IMR-90 (cell line): ENCODE data around the gene UBAC1. TPM values are rescaled to one million over a fixed set of nuclear protein-coding genes. Genes with fewer than 3 reads are reported as not detected.

ENCODE experiments used
- ATAC-seq: fragments of 200-7000 bp; cut with Tn5 transposase; 2 replicates; pipeline ENCODE4 v1.9.1; 2020; ENCODE audit warnings: low read depth, mild to moderate bottlenecking, moderate library complexity
- BruUV-seq: library from RNA; stranded (reverse); fragments of 400-500 nt; replicated peaks from 2 replicates; lab custom pipeline; 2021; lab: Mats Ljungman, UMichigan
- CTCF ChIA-PET: fragments of 300-600 bp; formaldehyde crosslinking; extraction: SDS; loops from one replicate; lab custom pipeline; 2021; ENCODE audit warnings: antibody characterized with exemption; lab: Yijun Ruan, JAX
- POLR2A ChIA-PET: fragments of 300-600 bp; sonication (Branson Sonifier 250); formaldehyde crosslinking; loops from one replicate; lab custom pipeline; 2022; ENCODE audit warnings: antibody characterized with exemption; ENCODE audit not compliant: unreplicated experiment; lab: Charles Lee
- DNase-seq: peaks from one replicate; pipeline ENCODE4 v3.0.0; 2013
- H2AFZ ChIP-seq: replicated peaks from 2 replicates; pipeline ENCODE3; 2013; ENCODE audit warnings: low read length, mild to moderate bottlenecking; ENCODE audit not compliant: poor library complexity
- H2AK5ac ChIP-seq: 2 replicates; pipeline ENCODE4 v1.6.1; 2013; ENCODE audit warnings: low read depth, low read length, inconsistent platforms
- H2AK9ac ChIP-seq: replicated peaks from 2 replicates; pipeline ENCODE3; 2013; ENCODE audit warnings: mild to moderate bottlenecking, low read depth, low read length, moderate library complexity; ENCODE audit not compliant: poor library complexity
- H2BK120ac ChIP-seq: 2 replicates; pipeline ENCODE4 v1.6.1; 2013; ENCODE audit warnings: low read depth, low read length, inconsistent platforms
- H2BK15ac ChIP-seq: 3 replicates; pipeline ENCODE4 v1.6.1; 2013; ENCODE audit warnings: low read depth, low read length, inconsistent platforms
- H2BK20ac ChIP-seq: 2 replicates; pipeline ENCODE4 v1.6.1; 2013; ENCODE audit warnings: low read depth, mild to moderate bottlenecking, inconsistent platforms, low read length, moderate library complexity
- H2BK5ac ChIP-seq: 2 replicates; pipeline ENCODE4 v1.6.1; 2013; ENCODE audit warnings: mild to moderate bottlenecking, low read depth, low read length, inconsistent platforms; ENCODE audit not compliant: poor library complexity, severe bottlenecking
- H3K14ac ChIP-seq: replicated peaks from 2 replicates; pipeline ENCODE4 v1.6.1; 2013; ENCODE audit warnings: low read depth, low read length, inconsistent platforms
- H3K18ac ChIP-seq: 2 replicates; pipeline ENCODE4 v1.6.1; 2013; ENCODE audit warnings: low read depth, low read length, control low read depth
- H3K23ac ChIP-seq: 2 replicates; pipeline ENCODE4 v1.6.1; 2013; ENCODE audit warnings: low read depth, low read length, inconsistent platforms
- H3K27ac ChIP-seq: 2 replicates; pipeline ENCODE4 v1.5.1; 2013; ENCODE audit warnings: mild to moderate bottlenecking, control low read depth, low read length; ENCODE audit not compliant: insufficient read depth
- H3K27me3 ChIP-seq: 2 replicates; pipeline ENCODE4 v1.6.1; 2013; ENCODE audit warnings: low read length; ENCODE audit not compliant: control insufficient read depth, insufficient read depth
- H3K36me3 ChIP-seq: 2 replicates; pipeline ENCODE4 v1.6.1; 2013; ENCODE audit warnings: low read length, mixed read lengths; ENCODE audit not compliant: control insufficient read depth, insufficient read depth
- H3K4ac ChIP-seq: 2 replicates; pipeline ENCODE4 v1.6.1; 2013; ENCODE audit warnings: low read depth, low read length, inconsistent platforms
- H3K4me1 ChIP-seq: 2 replicates; pipeline ENCODE4 v1.6.1; 2013; ENCODE audit warnings: low read length, mixed read lengths; ENCODE audit not compliant: control insufficient read depth, insufficient read depth
- H3K4me2 ChIP-seq: 2 replicates; pipeline ENCODE4 v1.6.1; 2013; ENCODE audit warnings: low read depth, mild to moderate bottlenecking, control low read depth, low read length, moderate library complexity
- H3K4me3 ChIP-seq: 2 replicates; pipeline ENCODE4 v1.5.1; 2013; ENCODE audit warnings: low read depth, mild to moderate bottlenecking, control low read depth, low read length, moderate library complexity; ENCODE audit not compliant: insufficient read depth
- H3K56ac ChIP-seq: 2 replicates; pipeline ENCODE4 v1.6.1; 2013; ENCODE audit warnings: low read length, inconsistent platforms; ENCODE audit not compliant: insufficient read depth; ENCODE audit errors: extremely low read depth
- H3K79me1 ChIP-seq, 2 experiments: 2 replicates each; pipeline ENCODE4 v1.6.1; 2013; ENCODE audit warnings: low read length in 2 of 2, inconsistent platforms in 1 of 2, low read depth in 1 of 2
- H3K9ac ChIP-seq: 2 replicates; pipeline ENCODE4 v1.6.1; 2013; ENCODE audit warnings: low read depth, low read length, control low read depth
- H3K9me1 ChIP-seq: 2 replicates; pipeline ENCODE4 v1.6.1; 2013; ENCODE audit warnings: low read length, inconsistent platforms; ENCODE audit not compliant: insufficient read depth
- H3K9me3 ChIP-seq: 2 replicates; pipeline ENCODE4 v1.6.1; 2013; ENCODE audit warnings: low read length; ENCODE audit not compliant: control insufficient read depth, insufficient read depth
- H4K20me1 ChIP-seq: 2 replicates; pipeline ENCODE4 v1.6.1; 2013; ENCODE audit warnings: low read length, inconsistent platforms; ENCODE audit not compliant: insufficient read depth
- H4K5ac ChIP-seq: 2 replicates; pipeline ENCODE4 v1.6.1; 2013; ENCODE audit warnings: mild to moderate bottlenecking, low read depth, low read length, control low read depth
- H4K8ac ChIP-seq, 2 experiments: 2 replicates each; pipeline ENCODE4 v1.6.1; 2013; ENCODE audit warnings: low read depth in 2 of 2, low read length in 2 of 2, control low read depth in 1 of 2, inconsistent platforms in 1 of 2
- H4K91ac ChIP-seq: 2 replicates; pipeline ENCODE4 v1.6.1; 2013; ENCODE audit warnings: low read depth, low read length, inconsistent platforms; ENCODE audit not compliant: insufficient read depth
- BHLHE40 ChIP-seq: fragments of 150-350 bp; IDR thresholded peaks from 2 replicates; pipeline ENCODE4 v1.6.1; 2016; ENCODE audit warnings: mild to moderate bottlenecking, low read depth, low read length
- CEBPB ChIP-seq: IDR thresholded peaks from 2 replicates; pipeline ENCODE4 v1.6.1; 2012; ENCODE audit warnings: low read depth, low read length, improper control_type of control experiment
- CHD1 ChIP-seq: IDR thresholded peaks from 2 replicates; pipeline ENCODE4 v1.6.1; 2012; ENCODE audit warnings: low read depth, low read length, improper control_type of control experiment
- FOS ChIP-seq: fragments of 150-350 bp; IDR thresholded peaks from 2 replicates; pipeline ENCODE4 v1.6.1; 2016; ENCODE audit warnings: low read depth, low read length
- MAFK ChIP-seq: IDR thresholded peaks from 2 replicates; pipeline ENCODE4 v1.6.1; 2012; ENCODE audit warnings: low read depth, low read length, improper control_type of control experiment
- MAZ ChIP-seq: IDR thresholded peaks from 2 replicates; pipeline ENCODE4 v1.6.1; 2012; ENCODE audit warnings: low read depth, mild to moderate bottlenecking, low read length, improper control_type of control experiment, moderate library complexity, borderline replicate concordance
- MXI1 ChIP-seq: IDR thresholded peaks from 2 replicates; pipeline ENCODE4 v1.6.1; 2012; ENCODE audit warnings: low read depth, mild to moderate bottlenecking, low read length, moderate library complexity, borderline replicate concordance
- NFE2L2 ChIP-seq: fragments of 150-350 bp; IDR thresholded peaks from 2 replicates; pipeline ENCODE4 v1.6.1; 2016; ENCODE audit warnings: low read depth, mild to moderate bottlenecking, low read length
- POLR2A ChIP-seq: IDR thresholded peaks from 2 replicates; pipeline ENCODE4 v1.6.1; 2012; ENCODE audit warnings: mild to moderate bottlenecking, low read depth, low read length
- RAD21 ChIP-seq: IDR thresholded peaks from 2 replicates; pipeline ENCODE4 v1.6.1; 2012; ENCODE audit warnings: low read length, improper control_type of control experiment
- RCOR1 ChIP-seq: IDR thresholded peaks from 2 replicates; pipeline ENCODE4 v1.6.1; 2012; ENCODE audit warnings: mild to moderate bottlenecking, low read length, improper control_type of control experiment; ENCODE audit not compliant: insufficient replicate concordance
- RFX5 ChIP-seq: IDR thresholded peaks from 2 replicates; pipeline ENCODE4 v1.8.0; 2012; ENCODE audit warnings: low read depth, mild to moderate bottlenecking, low read length, moderate library complexity
- SMC3 ChIP-seq: fragments of 150-350 bp; IDR thresholded peaks from 2 replicates; pipeline ENCODE4 v1.6.1; 2016; ENCODE audit warnings: low read depth, mild to moderate bottlenecking, antibody characterized with exemption, low read length, moderate library complexity
- WGBS, 2 experiments: methylation state at CpG; one replicate each; pipeline versions ENCODE4 v1.1.5 to v1.1.7; 2013; ENCODE audit warnings: missing lambda C conversion rate in 2 of 2; ENCODE audit not compliant: insufficient read length in 1 of 2; ENCODE audit errors: extremely low coverage in 2 of 2; 5-methylcytosine and 5-hydroxymethylcytosine counted together
- dilution Hi-C: fragments of 300-500 bp; cut with HindIII; formaldehyde crosslinking; loops from one replicate; pipeline ENCODE4 v1.14.3; 2018; ENCODE audit warnings: low sequenced_read_pairs; ENCODE audit not compliant: unreplicated experiment
- in situ Hi-C: fragments of 300-500 bp; cut with MboI; formaldehyde crosslinking; loops from 3 replicates; pipeline ENCODE4 v1.14.3; 2019; ENCODE audit warnings: low sequenced_read_pairs, inconsistent platforms, mixed read lengths
- intact Hi-C: fragments of 100-400 bp; cut with micrococcal nuclease; formaldehyde crosslinking; loops from 2 replicates; pipeline ENCODE4 v1.10.0; 2022
- polyA plus RNA-seq, 3 experiments: library from polyadenylated mRNA; depleted of rRNA; stranded (reverse); fragments of >200 nt; gene quantifications; 2 replicates each; pipeline ENCODE4 v1.2.3, GENCODE V29; 2012; ENCODE audit warnings: low replicate concordance in 1 of 3
- total RNA-seq: library from RNA; depleted of rRNA; stranded (reverse); fragments of >200 nt; gene quantifications from 2 replicates; pipeline ENCODE4 v1.2.3, GENCODE V29; 2012
- TF ChIP-seq, protein P1 (sequence below): fragments of 150-350 bp; IDR thresholded peaks from 2 replicates; pipeline ENCODE4 v1.6.1; 2016; ENCODE audit warnings: low read depth, mild to moderate bottlenecking, low read length, moderate library complexity, borderline replicate concordance
- TF ChIP-seq, protein P2 (sequence below): fragments of 150-350 bp; IDR thresholded peaks from 2 replicates; pipeline ENCODE4 v1.6.1; 2017; ENCODE audit warnings: mild to moderate bottlenecking, antibody characterized with exemption, low read length, low read depth
- TF ChIP-seq, protein P3 (sequence below): conservative IDR thresholded peaks from 2 replicates; pipeline ENCODE4 v1.5.1; 2012; ENCODE audit warnings: mild to moderate bottlenecking, low read depth, low read length, improper control_type of control experiment

The UBAC1 gene
- total and polyA plus RNA-seq, 2 of the 4 experiments (the other 2 are of a cell fraction), result 25.3 to 33.9 TPM

DNA sequence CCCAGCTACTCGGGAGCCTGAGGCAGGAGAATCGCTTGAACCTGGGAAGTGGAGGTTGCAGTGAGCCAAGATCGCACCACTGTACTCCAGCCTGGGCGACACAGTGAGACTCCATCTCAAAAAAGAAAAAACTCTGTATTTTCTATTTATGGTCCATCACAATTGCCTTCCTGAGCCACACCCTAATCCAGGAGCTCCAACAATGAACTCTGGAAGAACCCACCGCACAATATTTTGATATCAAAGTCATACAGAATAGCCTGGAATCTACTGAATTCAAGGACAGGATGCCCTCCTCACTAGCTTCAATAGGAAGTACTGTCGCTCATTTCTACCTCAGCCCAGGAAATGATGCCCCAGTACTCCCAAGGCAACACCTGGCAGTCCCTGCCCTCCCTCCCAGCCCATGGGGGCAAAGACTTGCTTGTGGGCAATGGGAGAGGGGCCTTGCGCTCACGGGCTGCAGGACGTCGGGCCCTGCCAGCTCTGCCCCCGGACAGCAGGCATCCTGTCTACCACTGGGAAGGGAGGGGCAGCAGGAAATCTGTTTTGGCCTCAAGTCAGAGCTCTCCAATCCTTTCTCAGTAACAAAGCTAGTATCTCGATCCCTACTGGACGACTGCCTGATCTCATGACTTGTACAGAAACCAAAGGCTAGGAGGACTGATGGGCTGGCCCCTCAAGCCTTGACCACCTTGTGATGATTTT lies 19.7 kb downstream of the UBAC1 start:
- H3K9ac ChIP-seq, result no peak overlapping the region
- intact Hi-C loops, result no loop called here
- H3K9me3 ChIP-seq, result no peaks in the 10 kb centered on the region
- no peak overlapping the region for H2BK5ac ChIP-seq
- H3K14ac ChIP-seq, result no peak overlapping the region
- in situ Hi-C loops, result loop anchor here (25.0 kb wide), 1 partner anchor 329 kb away; a partner anchor contains a TSS
- no TSS peak for BruUV-seq
- no peak overlapping the region for H3K4me2 ChIP-seq
- H4K91ac ChIP-seq, result no peak overlapping the region
- POLR2A ChIA-PET, result no interaction called here
- H3K27ac ChIP-seq, result no peak overlapping the region
- no peaks in the 10 kb centered on the region for H3K4me1 ChIP-seq
- no peak overlapping the region for H3K56ac ChIP-seq
- WGBS, 2 experiments, result no CpG with 5 or more reads among the region's 13 CpGs
- no peak overlapping the region for H4K5ac ChIP-seq
- H3K9me1 ChIP-seq, result no peaks in the 10 kb centered on the region; the same call in 1 of the 2 replicates
- peaks cover 58% of the 10 kb centered on the region for H3K36me3 ChIP-seq
- CTCF ChIA-PET, result no interaction called here
- no peak overlapping the region for H2AFZ ChIP-seq
- dilution Hi-C loops, result no loop called here
- H4K8ac ChIP-seq, result no peak overlapping the region
- ATAC-seq, result no peak
- H2BK120ac ChIP-seq, result no peak overlapping the region
- H3K4me3 ChIP-seq, result no peak overlapping the region
- no peak overlapping the region for H2AK5ac ChIP-seq
- no peak overlapping the region for H2BK20ac ChIP-seq
- TF ChIP-seq CHD1, result no peak
- TF ChIP-seq POLR2A, result no peak
- TF ChIP-seq, protein P1, sequence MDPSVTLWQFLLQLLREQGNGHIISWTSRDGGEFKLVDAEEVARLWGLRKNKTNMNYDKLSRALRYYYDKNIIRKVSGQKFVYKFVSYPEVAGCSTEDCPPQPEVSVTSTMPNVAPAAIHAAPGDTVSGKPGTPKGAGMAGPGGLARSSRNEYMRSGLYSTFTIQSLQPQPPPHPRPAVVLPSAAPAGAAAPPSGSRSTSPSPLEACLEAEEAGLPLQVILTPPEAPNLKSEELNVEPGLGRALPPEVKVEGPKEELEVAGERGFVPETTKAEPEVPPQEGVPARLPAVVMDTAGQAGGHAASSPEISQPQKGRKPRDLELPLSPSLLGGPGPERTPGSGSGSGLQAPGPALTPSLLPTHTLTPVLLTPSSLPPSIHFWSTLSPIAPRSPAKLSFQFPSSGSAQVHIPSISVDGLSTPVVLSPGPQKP, result no peak
- TF ChIP-seq RFX5, result no peak
- TF ChIP-seq, protein P2, sequence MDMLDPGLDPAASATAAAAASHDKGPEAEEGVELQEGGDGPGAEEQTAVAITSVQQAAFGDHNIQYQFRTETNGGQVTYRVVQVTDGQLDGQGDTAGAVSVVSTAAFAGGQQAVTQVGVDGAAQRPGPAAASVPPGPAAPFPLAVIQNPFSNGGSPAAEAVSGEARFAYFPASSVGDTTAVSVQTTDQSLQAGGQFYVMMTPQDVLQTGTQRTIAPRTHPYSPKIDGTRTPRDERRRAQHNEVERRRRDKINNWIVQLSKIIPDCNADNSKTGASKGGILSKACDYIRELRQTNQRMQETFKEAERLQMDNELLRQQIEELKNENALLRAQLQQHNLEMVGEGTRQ, result no peak
- no peak for TF ChIP-seq MXI1
- TF ChIP-seq RAD21, result no peak
- TF ChIP-seq MAFK, result no peak
- no peak for TF ChIP-seq NFE2L2
- TF ChIP-seq MAZ, result no peak
- no peak for TF ChIP-seq SMC3
- TF ChIP-seq FOS, result no peak
- TF ChIP-seq CEBPB, result no peak
- no peak for TF ChIP-seq RCOR1
- TF ChIP-seq BHLHE40, result no peak
- TF ChIP-seq, protein P3, sequence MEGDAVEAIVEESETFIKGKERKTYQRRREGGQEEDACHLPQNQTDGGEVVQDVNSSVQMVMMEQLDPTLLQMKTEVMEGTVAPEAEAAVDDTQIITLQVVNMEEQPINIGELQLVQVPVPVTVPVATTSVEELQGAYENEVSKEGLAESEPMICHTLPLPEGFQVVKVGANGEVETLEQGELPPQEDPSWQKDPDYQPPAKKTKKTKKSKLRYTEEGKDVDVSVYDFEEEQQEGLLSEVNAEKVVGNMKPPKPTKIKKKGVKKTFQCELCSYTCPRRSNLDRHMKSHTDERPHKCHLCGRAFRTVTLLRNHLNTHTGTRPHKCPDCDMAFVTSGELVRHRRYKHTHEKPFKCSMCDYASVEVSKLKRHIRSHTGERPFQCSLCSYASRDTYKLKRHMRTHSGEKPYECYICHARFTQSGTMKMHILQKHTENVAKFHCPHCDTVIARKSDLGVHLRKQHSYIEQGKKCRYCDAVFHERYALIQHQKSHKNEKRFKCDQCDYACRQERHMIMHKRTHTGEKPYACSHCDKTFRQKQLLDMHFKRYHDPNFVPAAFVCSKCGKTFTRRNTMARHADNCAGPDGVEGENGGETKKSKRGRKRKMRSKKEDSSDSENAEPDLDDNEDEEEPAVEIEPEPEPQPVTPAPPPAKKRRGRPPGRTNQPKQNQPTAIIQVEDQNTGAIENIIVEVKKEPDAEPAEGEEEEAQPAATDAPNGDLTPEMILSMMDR, result no peak
- peaks cover 5 to 9% of the 10 kb centered on the region in 2 experiments; a peak in 3 of 4 replicates for H3K79me1 ChIP-seq
- no peaks in the 10 kb centered on the region for H4K20me1 ChIP-seq
- H3K4ac ChIP-seq, result no peak overlapping the region
- H3K23ac ChIP-seq, result no peak overlapping the region
- H3K27me3 ChIP-seq, result no peaks in the 10 kb centered on the region
- no peak overlapping the region for H2AK9ac ChIP-seq
- H3K18ac ChIP-seq, result no peak overlapping the region
- no peak overlapping the region for H2BK15ac ChIP-seq
- no peak for DNase-seq
